ENCODE measurements around the gene BTAF1.

- no peak for TF ChIP-seq CTCF (IDR thresholded peaks at IDR 0.05 in 2 of 3, conservative IDR thresholded peaks at IDR 0.05 in 1 of 3; ENCODE audit: borderline replicate concordance in 1 of 3, insufficient read depth in 1 of 3, low read depth in 2 of 3, low read length in 2 of 3)
- no peak for TF ChIP-seq ATF3 (IDR thresholded peaks at IDR 0.05)
- TF ChIP-seq REST (IDR thresholded peaks at IDR 0.05; ENCODE audit: low read depth), result no peak
- no peak for TF ChIP-seq JUND (IDR thresholded peaks at IDR 0.05)
- TF ChIP-seq YY1 (IDR thresholded peaks at IDR 0.05; ENCODE audit: extremely low read depth, insufficient replicate concordance, low read depth, low read length), result no peak
- no peak for TF ChIP-seq ZFX (IDR thresholded peaks at IDR 0.05)
- no peak for TF ChIP-seq EZH2phosphoT487 (IDR thresholded peaks at IDR 0.05; ENCODE audit: borderline replicate concordance)
- no peak for TF ChIP-seq POLR2A (IDR thresholded peaks at IDR 0.05; ENCODE audit: borderline replicate concordance, extremely low read depth, insufficient read depth, insufficient read length)
- TF ChIP-seq FOSL1 (IDR thresholded peaks at IDR 0.05; ENCODE audit: low read depth), result no peak
- no peak for TF ChIP-seq EZH2 (IDR thresholded peaks at IDR 0.05)
- TF ChIP-seq POLR2AphosphoS5 (IDR thresholded peaks at IDR 0.05; ENCODE audit: low read depth, low read length), result no peak
- no peak for TF ChIP-seq MAX (IDR thresholded peaks at IDR 0.05)
- no peak for TF ChIP-seq CEBPB (IDR thresholded peaks at IDR 0.05; ENCODE audit: low read depth)
- no peak for TF ChIP-seq SP1 (IDR thresholded peaks at IDR 0.05; ENCODE audit: low read depth)
These were observed 72.7 kb downstream of the BTAF1 start for GRCh38 chr10:91996266-91996665.
